Measurements from ENCODE around the gene ZNF423. TPM values are rescaled to one million over a fixed set of nuclear protein-coding genes. Genes with fewer than 3 reads are reported as not detected.

Gene ZNF423
- total RNA-seq, 3 donors from 2014 or later (not counting 1 experiment from before 2014, with no cell fraction given), result not detected

GRCh38 chr16:49519008-49519656 is 336.8 kb downstream of the ZNF423 start:
- Histone ChIP-seq H3K4me1 (ENCODE audit: control insufficient read depth, insufficient read depth, low read length) (no peaks in the 10 kb centered on the region), H3K36me3 (ENCODE audit: control insufficient read depth, insufficient read depth, low read length) (no peaks in the 10 kb centered on the region), H3K27ac (ENCODE audit: low read length) (no peak overlapping the region), H3K9me3 (ENCODE audit: control insufficient read depth, insufficient read depth, low read length) (no peaks in the 10 kb centered on the region), H3K27me3 (ENCODE audit: control insufficient read depth, insufficient read depth, low read length) (no peaks in the 10 kb centered on the region), H3K4me3 (ENCODE audit: low read length) (no peak overlapping the region)
- no peak for TF ChIP-seq CTCF (IDR thresholded peaks at IDR 0.05)
- intact Hi-C loops (cut with micrococcal nuclease), result no loop called here
- WGBS (ENCODE audit: insufficient coverage), result 89% methylated on average over 4 of the region's 7 CpGs
- H3K27ac Mint-ChIP-seq, result no peak overlapping the region
- ATAC-seq (no peak), DNase-seq (no peak)
- no peaks in the 10 kb centered on the region for H3K27me3 Mint-ChIP-seq (ENCODE audit: low read depth in 2 of 2)
- H3K4me3 Mint-ChIP-seq, result no peak overlapping the region
- no peaks in the 10 kb centered on the region for H3K9me3 Mint-ChIP-seq
- no peaks in the 10 kb centered on the region for H3K4me1 Mint-ChIP-seq
- no peaks in the 10 kb centered on the region for H3K36me3 Mint-ChIP-seq

DNA sequence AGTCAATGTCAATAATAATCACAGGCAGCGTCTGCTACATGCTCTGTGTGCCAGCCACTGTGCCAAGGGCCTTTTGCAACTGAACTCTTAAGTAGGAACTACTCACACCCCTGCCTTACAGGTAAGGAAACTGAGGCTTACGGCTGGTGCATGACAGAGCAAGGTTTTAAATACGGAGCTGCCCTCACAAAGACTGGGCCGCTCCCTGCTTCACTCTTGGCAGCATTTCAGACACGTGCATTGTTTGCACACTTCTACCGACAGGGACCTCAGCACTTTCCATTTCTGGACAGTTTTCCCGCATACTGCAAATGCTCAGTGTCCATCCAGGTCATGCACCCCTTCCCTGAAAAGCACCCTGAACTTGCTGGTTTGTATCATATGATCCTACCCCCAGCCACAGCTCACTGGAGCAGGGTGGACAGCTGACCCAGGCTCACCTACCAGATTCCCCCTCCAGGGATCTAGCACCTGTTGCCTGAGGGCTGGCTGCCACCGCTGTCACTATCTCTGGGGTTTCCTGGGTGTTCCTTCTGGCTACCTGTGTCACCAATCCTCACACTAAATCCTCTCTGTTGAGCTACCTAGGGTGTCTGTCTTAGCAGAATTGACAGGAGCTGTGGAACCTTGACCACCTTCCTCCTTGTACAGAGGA is 339.4 kb downstream of the ZNF423 start:
- Histone ChIP-seq H3K27me3 (ENCODE audit: control insufficient read depth, insufficient read depth, low read length) (no peaks in the 10 kb centered on the region), H3K36me3 (ENCODE audit: control insufficient read depth, insufficient read depth, low read length) (no peaks in the 10 kb centered on the region), H3K4me3 (ENCODE audit: low read length) (no peak overlapping the region), H3K9me3 (ENCODE audit: control insufficient read depth, insufficient read depth, low read length) (no peaks in the 10 kb centered on the region), H3K4me1 (ENCODE audit: control insufficient read depth, insufficient read depth, low read length) (no peaks in the 10 kb centered on the region), H3K27ac (ENCODE audit: low read length) (no peak overlapping the region)
- intact Hi-C loops (cut with micrococcal nuclease), result no loop called here
- DNase-seq (no peak), ATAC-seq (no peak)
- Mint-ChIP-seq H3K36me3 (no peaks in the 10 kb centered on the region), H3K27me3 (ENCODE audit: low read depth in 2 of 2) (no peaks in the 10 kb centered on the region), H3K27ac (no peak overlapping the region), H3K4me1 (no peaks in the 10 kb centered on the region), H3K9me3 (no peaks in the 10 kb centered on the region), H3K4me3 (no peak overlapping the region)
- no peak for TF ChIP-seq CTCF (IDR thresholded peaks at IDR 0.05)
- WGBS (ENCODE audit: insufficient coverage), result 89% methylated on average over 8 of the region's 8 CpGs

GRCh38 chr16:49515861-49516260 is 340.1 kb downstream of the ZNF423 start:
- no peaks in the 10 kb centered on the region for H3K4me1 ChIP-seq (ENCODE audit: control insufficient read depth, insufficient read depth, low read length)
- intact Hi-C loops (cut with micrococcal nuclease), result no loop called here
- H3K9me3 ChIP-seq (ENCODE audit: control insufficient read depth, insufficient read depth, low read length), result no peaks in the 10 kb centered on the region
- Mint-ChIP-seq H3K27ac (no peak overlapping the region), H3K27me3 (ENCODE audit: low read depth in 2 of 2) (no peaks in the 10 kb centered on the region), H3K4me1 (no peaks in the 10 kb centered on the region), H3K36me3 (no peaks in the 10 kb centered on the region), H3K9me3 (no peaks in the 10 kb centered on the region), H3K4me3 (no peak overlapping the region)
- H3K4me3 ChIP-seq (ENCODE audit: low read length), result no peak overlapping the region
- no peak for TF ChIP-seq CTCF (IDR thresholded peaks at IDR 0.05)
- no peaks in the 10 kb centered on the region for H3K36me3 ChIP-seq (ENCODE audit: control insufficient read depth, insufficient read depth, low read length)
- no peaks in the 10 kb centered on the region for H3K27me3 ChIP-seq (ENCODE audit: control insufficient read depth, insufficient read depth, low read length)
- no peak for ATAC-seq
- no peak overlapping the region for H3K27ac ChIP-seq (ENCODE audit: low read length)
- no peak for DNase-seq
- WGBS (ENCODE audit: insufficient coverage), result 85% methylated on average over 12 of the region's 12 CpGs
